SK-N-SH treated with all-trans-retinoic acid at 6 μM for 48 hours (cell line): ENCODE measurements around the gene MMP14.

Source experiments
- ATAC-seq: fragments of 200-7000 bp; cut with Tn5 transposase; 3 replicates; pipeline ENCODE4 v1.9.1; 2020; ENCODE audit warnings: mild to moderate bottlenecking, moderate library complexity
- BACH2 ChIP-seq: fragments of 250-450 bp; sonication (Bioruptor Pico); IDR thresholded peaks from 2 replicates; pipeline ENCODE4 v1.9.0; 2021; ENCODE audit warnings: mild to moderate bottlenecking, borderline replicate concordance
- CSDC2 ChIP-seq: fragments of 250-450 bp; sonication (Bioruptor Pico); IDR thresholded peaks from 2 replicates; pipeline ENCODE4 v1.5.0; 2020; ENCODE audit warnings: mild to moderate bottlenecking, moderate library complexity
- GLIS3 ChIP-seq: fragments of 250-450 bp; sonication (Bioruptor Pico); IDR thresholded peaks from 2 replicates; pipeline ENCODE4 v1.5.0; 2020; ENCODE audit warnings: mild to moderate bottlenecking, moderate library complexity
- OSR1 ChIP-seq: fragments of 250-450 bp; sonication (Bioruptor Pico); IDR thresholded peaks from 2 replicates; pipeline ENCODE4 v1.8.0; 2022; ENCODE audit warnings: moderate library complexity, mild to moderate bottlenecking, inconsistent platforms
- PPARA ChIP-seq: fragments of 250-450 bp; sonication (Bioruptor Pico); IDR thresholded peaks from 2 replicates; pipeline ENCODE4 v1.5.0; 2020; ENCODE audit warnings: mild to moderate bottlenecking, borderline replicate concordance
- RARB ChIP-seq: fragments of 250-450 bp; sonication (Bioruptor Pico); IDR thresholded peaks from 2 replicates; pipeline ENCODE4 v1.8.0; 2021; ENCODE audit warnings: mild to moderate bottlenecking, moderate library complexity
- SNAI2 ChIP-seq: fragments of 250-450 bp; sonication (Bioruptor Pico); IDR thresholded peaks from 2 replicates; pipeline ENCODE4 v1.5.0; 2020; ENCODE audit warnings: mild to moderate bottlenecking, moderate library complexity
- TCF4 ChIP-seq: fragments of 250-450 bp; sonication (Bioruptor Pico); IDR thresholded peaks from 2 replicates; pipeline ENCODE4 v1.8.0; 2021; ENCODE audit warnings: mild to moderate bottlenecking, moderate library complexity, borderline replicate concordance
- TOX ChIP-seq: fragments of 250-450 bp; sonication (Bioruptor Pico); IDR thresholded peaks from 2 replicates; pipeline ENCODE4 v1.8.0; 2021; ENCODE audit warnings: mild to moderate bottlenecking, moderate library complexity, borderline replicate concordance
- ZC3H10 ChIP-seq: fragments of 250-450 bp; sonication (Bioruptor Pico); IDR thresholded peaks from 2 replicates; pipeline ENCODE4 v1.5.1; 2021; ENCODE audit warnings: mild to moderate bottlenecking, moderate library complexity
- ZFP3 ChIP-seq: fragments of 250-450 bp; sonication (Bioruptor Pico); IDR thresholded peaks from 2 replicates; pipeline ENCODE4 v1.5.0; 2020; ENCODE audit warnings: mild to moderate bottlenecking, moderate library complexity
- ZFP30 ChIP-seq: fragments of 450-650 bp; formaldehyde crosslinking; IDR thresholded peaks from 2 replicates; pipeline ENCODE4 v1.5.0; 2022; ENCODE audit warnings: mild to moderate bottlenecking, moderate library complexity
- ZNF70 ChIP-seq: fragments of 450-650 bp; formaldehyde crosslinking; IDR thresholded peaks from 2 replicates; pipeline ENCODE4 v1.5.0; 2020; ENCODE audit warnings: mild to moderate bottlenecking, moderate library complexity
- ZNF8 ChIP-seq: fragments of 450-650 bp; formaldehyde crosslinking; IDR thresholded peaks from 2 replicates; pipeline ENCODE4 v1.5.0; 2020; ENCODE audit warnings: mild to moderate bottlenecking, moderate library complexity
- TF ChIP-seq, protein P1 (sequence below): fragments of 250-450 bp; sonication (Bioruptor Pico); IDR thresholded peaks from 2 replicates; pipeline ENCODE4 v1.8.0; 2021; ENCODE audit warnings: low read depth, mild to moderate bottlenecking, moderate library complexity, borderline replicate concordance
- TF ChIP-seq, protein P2 (sequence below): fragments of 250-450 bp; sonication (Bioruptor Pico); IDR thresholded peaks from 2 replicates; pipeline ENCODE4 v1.5.1; 2020; ENCODE audit warnings: low read depth, mild to moderate bottlenecking, moderate library complexity
- TF ChIP-seq, protein P3 (sequence below): fragments of 250-450 bp; sonication (Bioruptor Pico); IDR thresholded peaks from 2 replicates; pipeline ENCODE4 v1.5.0; 2020; ENCODE audit warnings: mild to moderate bottlenecking, moderate library complexity
- TF ChIP-seq, protein P4 (sequence below): fragments of 250-450 bp; sonication (Bioruptor Pico); IDR thresholded peaks from 2 replicates; pipeline ENCODE4 v1.8.0; 2020; ENCODE audit warnings: mild to moderate bottlenecking, moderate library complexity, borderline replicate concordance

The MMP14 gene

DNA sequence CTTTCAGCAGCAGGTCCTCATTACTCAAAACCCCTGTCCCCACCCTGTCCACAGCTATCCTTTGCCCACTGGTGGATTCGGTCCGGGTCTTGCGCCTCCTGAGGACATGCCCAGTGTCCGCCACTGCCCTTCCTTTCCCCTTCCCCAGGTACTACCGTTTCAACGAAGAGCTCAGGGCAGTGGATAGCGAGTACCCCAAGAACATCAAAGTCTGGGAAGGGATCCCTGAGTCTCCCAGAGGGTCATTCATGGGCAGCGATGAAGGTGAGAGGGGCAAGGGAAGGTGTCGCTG, 8.7 kb downstream of the MMP14 start (continued):
- TF ChIP-seq PPARA (CRISPR knock-in tag) (no peak), ZFP3 (CRISPR knock-in tag) (no peak)
- TF ChIP-seq, protein P1, sequence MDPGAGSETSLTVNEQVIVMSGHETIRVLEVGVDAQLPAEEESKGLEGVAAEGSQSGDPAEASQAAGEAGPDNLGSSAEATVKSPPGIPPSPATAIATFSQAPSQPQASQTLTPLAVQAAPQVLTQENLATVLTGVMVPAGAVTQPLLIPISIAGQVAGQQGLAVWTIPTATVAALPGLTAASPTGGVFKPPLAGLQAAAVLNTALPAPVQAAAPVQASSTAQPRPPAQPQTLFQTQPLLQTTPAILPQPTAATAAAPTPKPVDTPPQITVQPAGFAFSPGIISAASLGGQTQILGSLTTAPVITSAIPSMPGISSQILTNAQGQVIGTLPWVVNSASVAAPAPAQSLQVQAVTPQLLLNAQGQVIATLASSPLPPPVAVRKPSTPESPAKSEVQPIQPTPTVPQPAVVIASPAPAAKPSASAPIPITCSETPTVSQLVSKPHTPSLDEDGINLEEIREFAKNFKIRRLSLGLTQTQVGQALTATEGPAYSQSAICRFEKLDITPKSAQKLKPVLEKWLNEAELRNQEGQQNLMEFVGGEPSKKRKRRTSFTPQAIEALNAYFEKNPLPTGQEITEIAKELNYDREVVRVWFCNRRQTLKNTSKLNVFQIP (CRISPR knock-in tag), result no peak
- TF ChIP-seq, protein P2, sequence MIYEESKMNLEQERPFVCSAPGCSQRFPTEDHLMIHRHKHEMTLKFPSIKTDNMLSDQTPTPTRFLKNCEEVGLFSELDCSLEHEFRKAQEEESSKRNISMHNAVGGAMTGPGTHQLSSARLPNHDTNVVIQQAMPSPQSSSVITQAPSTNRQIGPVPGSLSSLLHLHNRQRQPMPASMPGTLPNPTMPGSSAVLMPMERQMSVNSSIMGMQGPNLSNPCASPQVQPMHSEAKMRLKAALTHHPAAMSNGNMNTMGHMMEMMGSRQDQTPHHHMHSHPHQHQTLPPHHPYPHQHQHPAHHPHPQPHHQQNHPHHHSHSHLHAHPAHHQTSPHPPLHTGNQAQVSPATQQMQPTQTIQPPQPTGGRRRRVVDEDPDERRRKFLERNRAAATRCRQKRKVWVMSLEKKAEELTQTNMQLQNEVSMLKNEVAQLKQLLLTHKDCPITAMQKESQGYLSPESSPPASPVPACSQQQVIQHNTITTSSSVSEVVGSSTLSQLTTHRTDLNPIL (CRISPR knock-in tag), result no peak

DNA sequence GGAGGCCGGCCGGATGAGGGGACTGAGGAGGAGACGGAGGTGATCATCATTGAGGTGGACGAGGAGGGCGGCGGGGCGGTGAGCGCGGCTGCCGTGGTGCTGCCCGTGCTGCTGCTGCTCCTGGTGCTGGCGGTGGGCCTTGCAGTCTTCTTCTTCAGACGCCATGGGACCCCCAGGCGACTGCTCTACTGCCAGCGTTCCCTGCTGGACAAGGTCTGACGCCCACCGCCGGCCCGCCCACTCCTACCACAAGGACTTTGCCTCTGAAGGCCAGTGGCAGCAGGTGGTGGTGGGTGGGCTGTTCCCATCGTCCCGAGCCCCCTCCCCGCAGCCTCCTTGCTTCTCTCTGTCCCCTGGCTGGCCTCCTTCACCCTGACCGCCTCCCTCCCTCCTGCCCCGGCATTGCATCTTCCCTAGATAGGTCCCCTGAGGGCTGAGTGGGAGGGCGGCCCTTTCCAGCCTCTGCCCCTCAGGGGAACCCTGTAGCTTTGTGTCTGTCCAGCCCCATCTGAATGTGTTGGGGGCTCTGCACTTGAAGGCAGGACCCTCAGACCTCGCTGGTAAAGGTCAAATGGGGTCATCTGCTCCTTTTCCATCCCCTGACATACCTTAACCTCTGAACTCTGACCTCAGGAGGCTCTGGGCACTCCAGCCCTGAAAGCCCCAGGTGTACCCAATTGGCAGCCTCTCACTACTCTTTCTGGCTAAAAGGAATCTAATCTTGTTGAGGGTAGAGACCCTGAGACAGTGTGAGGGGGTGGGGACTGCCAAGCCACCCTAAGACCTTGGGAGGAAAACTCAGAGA, 9.6 kb downstream of the MMP14 start:
- TF ChIP-seq, protein P3, sequence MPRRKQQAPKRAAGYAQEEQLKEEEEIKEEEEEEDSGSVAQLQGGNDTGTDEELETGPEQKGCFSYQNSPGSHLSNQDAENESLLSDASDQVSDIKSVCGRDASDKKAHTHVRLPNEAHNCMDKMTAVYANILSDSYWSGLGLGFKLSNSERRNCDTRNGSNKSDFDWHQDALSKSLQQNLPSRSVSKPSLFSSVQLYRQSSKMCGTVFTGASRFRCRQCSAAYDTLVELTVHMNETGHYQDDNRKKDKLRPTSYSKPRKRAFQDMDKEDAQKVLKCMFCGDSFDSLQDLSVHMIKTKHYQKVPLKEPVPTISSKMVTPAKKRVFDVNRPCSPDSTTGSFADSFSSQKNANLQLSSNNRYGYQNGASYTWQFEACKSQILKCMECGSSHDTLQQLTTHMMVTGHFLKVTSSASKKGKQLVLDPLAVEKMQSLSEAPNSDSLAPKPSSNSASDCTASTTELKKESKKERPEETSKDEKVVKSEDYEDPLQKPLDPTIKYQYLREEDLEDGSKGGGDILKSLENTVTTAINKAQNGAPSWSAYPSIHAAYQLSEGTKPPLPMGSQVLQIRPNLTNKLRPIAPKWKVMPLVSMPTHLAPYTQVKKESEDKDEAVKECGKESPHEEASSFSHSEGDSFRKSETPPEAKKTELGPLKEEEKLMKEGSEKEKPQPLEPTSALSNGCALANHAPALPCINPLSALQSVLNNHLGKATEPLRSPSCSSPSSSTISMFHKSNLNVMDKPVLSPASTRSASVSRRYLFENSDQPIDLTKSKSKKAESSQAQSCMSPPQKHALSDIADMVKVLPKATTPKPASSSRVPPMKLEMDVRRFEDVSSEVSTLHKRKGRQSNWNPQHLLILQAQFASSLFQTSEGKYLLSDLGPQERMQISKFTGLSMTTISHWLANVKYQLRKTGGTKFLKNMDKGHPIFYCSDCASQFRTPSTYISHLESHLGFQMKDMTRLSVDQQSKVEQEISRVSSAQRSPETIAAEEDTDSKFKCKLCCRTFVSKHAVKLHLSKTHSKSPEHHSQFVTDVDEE (CRISPR knock-in tag), result no peak
- no peak for TF ChIP-seq TCF4
- no peak for TF ChIP-seq OSR1 (CRISPR knock-in tag)
- TF ChIP-seq ZNF8 (CRISPR knock-in tag), result no peak
- TF ChIP-seq, protein P4, sequence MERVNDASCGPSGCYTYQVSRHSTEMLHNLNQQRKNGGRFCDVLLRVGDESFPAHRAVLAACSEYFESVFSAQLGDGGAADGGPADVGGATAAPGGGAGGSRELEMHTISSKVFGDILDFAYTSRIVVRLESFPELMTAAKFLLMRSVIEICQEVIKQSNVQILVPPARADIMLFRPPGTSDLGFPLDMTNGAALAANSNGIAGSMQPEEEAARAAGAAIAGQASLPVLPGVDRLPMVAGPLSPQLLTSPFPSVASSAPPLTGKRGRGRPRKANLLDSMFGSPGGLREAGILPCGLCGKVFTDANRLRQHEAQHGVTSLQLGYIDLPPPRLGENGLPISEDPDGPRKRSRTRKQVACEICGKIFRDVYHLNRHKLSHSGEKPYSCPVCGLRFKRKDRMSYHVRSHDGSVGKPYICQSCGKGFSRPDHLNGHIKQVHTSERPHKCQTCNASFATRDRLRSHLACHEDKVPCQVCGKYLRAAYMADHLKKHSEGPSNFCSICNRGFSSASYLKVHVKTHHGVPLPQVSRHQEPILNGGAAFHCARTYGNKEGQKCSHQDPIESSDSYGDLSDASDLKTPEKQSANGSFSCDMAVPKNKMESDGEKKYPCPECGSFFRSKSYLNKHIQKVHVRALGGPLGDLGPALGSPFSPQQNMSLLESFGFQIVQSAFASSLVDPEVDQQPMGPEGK (CRISPR knock-in tag), result no peak
- TF ChIP-seq ZNF70, result no peak
- no peak for TF ChIP-seq BACH2
- TF ChIP-seq ZC3H10 (CRISPR knock-in tag), result no peak
- no peak for ATAC-seq

DNA sequence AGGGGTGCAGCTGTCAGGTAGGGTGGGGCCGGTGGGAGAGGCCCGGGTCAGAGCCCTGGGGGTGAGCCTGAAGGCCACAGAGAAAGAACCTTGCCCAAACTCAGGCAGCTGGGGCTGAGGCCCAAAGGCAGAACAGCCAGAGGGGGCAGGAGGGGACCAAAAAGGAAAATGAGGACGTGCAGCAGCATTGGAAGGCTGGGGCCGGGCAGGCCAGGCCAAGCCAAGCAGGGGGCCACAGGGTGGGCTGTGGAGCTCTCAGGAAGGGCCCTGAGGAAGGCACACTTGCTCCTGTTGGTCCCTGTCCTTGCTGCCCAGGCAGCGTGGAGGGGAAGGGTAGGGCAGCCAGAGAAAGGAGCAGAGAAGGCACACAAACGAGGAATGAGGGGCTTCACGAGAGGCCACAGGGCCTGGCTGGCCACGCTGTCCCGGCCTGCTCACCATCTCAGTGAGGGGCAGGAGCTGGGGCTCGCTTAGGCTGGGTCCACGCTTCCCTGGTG, 10.5 kb downstream of the MMP14 start:
- TF ChIP-seq, protein P3 (CRISPR knock-in tag), result no peak
- TF ChIP-seq TCF4 (no peak), SNAI2 (CRISPR knock-in tag) (no peak), GLIS3 (CRISPR knock-in tag) (no peak), PPARA (CRISPR knock-in tag) (no peak), CSDC2 (CRISPR knock-in tag) (no peak), ZFP30 (CRISPR knock-in tag) (no peak), ZFP3 (CRISPR knock-in tag) (no peak), TOX (no peak), RARB (no peak)
- no peak for ATAC-seq
